Left ventricle myocardium inferior (tissue), 1 donor: ENCODE results near the gene OCIAD2. TPM values are rescaled to one million over a fixed set of nuclear protein-coding genes. Genes with fewer than 3 reads are reported as not detected.
"Not testable (repeated sequence)": the region's sequence is repeated elsewhere in the genome, so short reads cannot be mapped to it uniquely, and the experiment has no call there.

Experiments
- DNase-seq: peaks from one replicate; pipeline ENCODE4 v3.0.0-alpha.2; 2020
- H3K27ac ChIP-seq: fragments of 200-600 bp; replicated peaks from 2 replicates; pipeline ENCODE4 v1.8.0; 2021
- H3K27me3 ChIP-seq: fragments of 200-600 bp; 2 replicates; pipeline ENCODE4 v1.8.0; 2021; ENCODE audit warnings: low read depth
- H3K36me3 ChIP-seq: fragments of 200-600 bp; 2 replicates; pipeline ENCODE4 v1.8.0; 2021
- H3K4me1 ChIP-seq: fragments of 200-600 bp; 2 replicates; pipeline ENCODE4 v1.8.0; 2021
- H3K4me3 ChIP-seq: fragments of 200-600 bp; 2 replicates; pipeline ENCODE4 v1.8.0; 2021; ENCODE audit warnings: mild to moderate bottlenecking, moderate library complexity
- H3K9me3 ChIP-seq: fragments of 200-600 bp; replicated peaks from 2 replicates; pipeline ENCODE4 v1.8.0; 2021
- intact Hi-C: fragments of 100-400 bp; cut with micrococcal nuclease; formaldehyde crosslinking; loops from one replicate; pipeline ENCODE4 v1.11.0; 2022
- total RNA-seq: library from RNA; stranded (reverse); fragmentation: NEBNext Ultra II Directional; extraction: Animal tissue kit (Norgen Biotek cat#: 25700); gene quantifications from one replicate; pipeline ENCODE4 v1.2.1, GENCODE V29; 2021
- TF ChIP-seq, protein P1 (sequence below): fragments of 200-600 bp; IDR thresholded peaks from 2 replicates; pipeline ENCODE4 v1.8.0; 2021; ENCODE audit warnings: antibody characterized with exemption, mild to moderate bottlenecking, borderline replicate concordance
- donor health status: DM: no; HTN: yes; CAD: no; lungs with severe emphysema.

The OCIAD2 gene
- total RNA-seq, 1 donor from 2014 or later = 16.9 TPM

DNA sequence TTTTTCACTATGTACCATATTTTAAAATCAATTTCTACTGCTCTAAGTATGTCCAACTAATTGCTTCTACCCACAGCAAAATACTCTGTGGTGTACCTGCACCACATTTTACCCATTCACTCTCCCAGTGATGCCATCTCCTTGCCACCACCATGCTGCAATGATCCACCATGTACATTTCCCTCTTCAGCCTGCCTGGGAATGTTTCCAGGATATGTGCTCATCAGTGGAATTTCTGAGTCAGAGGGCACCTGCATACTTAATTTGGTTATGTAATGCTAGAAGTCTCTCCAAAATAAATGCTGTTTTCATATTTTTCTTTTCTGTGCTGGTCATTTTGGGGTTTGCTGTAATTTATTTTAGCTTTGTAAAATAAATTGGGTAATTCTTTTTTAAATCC lies 33.2 kb upstream of the OCIAD2 start:
- Histone ChIP-seq H3K4me1 (no peaks in the 10 kb centered on the region), H3K9me3 (peaks cover 11% of the 10 kb centered on the region), H3K4me3 (no peak overlapping the region), H3K36me3 (no peaks in the 10 kb centered on the region), H3K27ac (no peak overlapping the region), H3K27me3 (no peaks in the 10 kb centered on the region)
- TF ChIP-seq, protein P1, sequence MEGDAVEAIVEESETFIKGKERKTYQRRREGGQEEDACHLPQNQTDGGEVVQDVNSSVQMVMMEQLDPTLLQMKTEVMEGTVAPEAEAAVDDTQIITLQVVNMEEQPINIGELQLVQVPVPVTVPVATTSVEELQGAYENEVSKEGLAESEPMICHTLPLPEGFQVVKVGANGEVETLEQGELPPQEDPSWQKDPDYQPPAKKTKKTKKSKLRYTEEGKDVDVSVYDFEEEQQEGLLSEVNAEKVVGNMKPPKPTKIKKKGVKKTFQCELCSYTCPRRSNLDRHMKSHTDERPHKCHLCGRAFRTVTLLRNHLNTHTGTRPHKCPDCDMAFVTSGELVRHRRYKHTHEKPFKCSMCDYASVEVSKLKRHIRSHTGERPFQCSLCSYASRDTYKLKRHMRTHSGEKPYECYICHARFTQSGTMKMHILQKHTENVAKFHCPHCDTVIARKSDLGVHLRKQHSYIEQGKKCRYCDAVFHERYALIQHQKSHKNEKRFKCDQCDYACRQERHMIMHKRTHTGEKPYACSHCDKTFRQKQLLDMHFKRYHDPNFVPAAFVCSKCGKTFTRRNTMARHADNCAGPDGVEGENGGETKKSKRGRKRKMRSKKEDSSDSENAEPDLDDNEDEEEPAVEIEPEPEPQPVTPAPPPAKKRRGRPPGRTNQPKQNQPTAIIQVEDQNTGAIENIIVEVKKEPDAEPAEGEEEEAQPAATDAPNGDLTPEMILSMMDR = no peak
- intact Hi-C loops = no loop called here
- DNase-seq = no peak

DNA sequence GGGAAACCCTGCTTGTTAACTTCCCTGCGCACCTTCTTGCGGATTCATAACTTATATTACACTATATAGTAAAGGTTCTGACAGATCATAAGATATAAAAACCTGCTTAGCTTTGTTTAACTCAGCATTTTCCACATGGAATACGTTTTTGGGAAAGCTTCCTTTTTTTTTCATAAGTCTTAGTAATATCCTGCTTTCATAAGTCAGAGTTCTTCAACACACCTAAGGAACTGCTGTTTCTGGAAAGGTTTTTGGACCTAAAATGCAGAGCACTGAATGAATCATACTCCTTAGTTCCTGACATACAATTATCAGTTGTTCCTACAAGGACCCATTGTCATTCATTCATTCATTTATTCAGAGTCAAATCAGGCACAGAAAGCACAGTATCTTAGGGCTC lies 32.3 kb upstream of the OCIAD2 start:
- TF ChIP-seq, protein P1 = no peak
- no peaks in the 10 kb centered on the region for H3K36me3 ChIP-seq
- intact Hi-C loops = no loop called here
- peaks cover 11% of the 10 kb centered on the region for H3K9me3 ChIP-seq
- no peak overlapping the region for H3K27ac ChIP-seq
- no peak overlapping the region for H3K4me3 ChIP-seq
- H3K27me3 ChIP-seq = no peaks in the 10 kb centered on the region
- no peaks in the 10 kb centered on the region for H3K4me1 ChIP-seq
- DNase-seq = no peak

DNA sequence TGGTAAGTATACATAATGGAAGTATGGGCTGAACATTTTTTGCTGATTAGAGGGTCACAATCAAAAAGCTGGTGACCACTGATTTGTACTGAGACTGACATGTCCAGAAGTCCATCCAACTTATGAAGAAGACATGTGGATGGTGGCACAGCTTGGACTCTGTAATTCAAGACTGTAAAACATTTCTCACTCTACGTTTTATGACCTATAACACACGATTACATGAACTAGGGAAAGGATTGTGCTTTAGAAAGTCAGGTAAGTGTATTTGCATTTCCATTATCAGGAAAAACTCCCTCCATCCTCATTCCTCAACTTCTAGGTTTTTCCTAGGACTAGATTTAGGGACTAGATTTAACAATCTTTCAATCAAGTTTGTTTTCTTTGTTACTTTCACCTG lies 30.5 kb upstream of the OCIAD2 start:
- intact Hi-C loops = no loop called here
- TF ChIP-seq, protein P1 = no peak
- no peak for DNase-seq

DNA sequence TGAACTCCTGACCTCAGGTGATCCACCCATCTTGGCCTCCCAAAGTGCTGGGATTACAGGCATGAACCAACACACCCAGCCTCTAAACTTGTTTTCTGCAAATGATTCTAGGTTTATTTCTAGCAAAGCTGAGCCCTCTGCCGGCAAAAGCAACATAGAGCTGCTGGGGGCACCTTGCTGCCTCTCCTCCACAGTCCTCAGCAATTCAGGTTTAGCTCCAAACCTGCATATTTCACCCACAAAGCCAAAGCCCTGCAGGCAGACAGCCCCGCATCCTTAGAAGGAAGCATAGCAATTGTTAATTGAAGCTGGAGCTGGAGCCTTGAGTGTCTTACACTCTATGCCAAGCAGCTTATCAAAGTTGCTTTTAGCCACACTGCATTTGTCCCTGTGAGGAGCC lies 24.9 kb upstream of the OCIAD2 start:
- Histone ChIP-seq H3K4me3 (no peak overlapping the region), H3K27me3 (no peaks in the 10 kb centered on the region), H3K36me3 (no peaks in the 10 kb centered on the region), H3K9me3 (no peaks in the 10 kb centered on the region), H3K27ac (no peak overlapping the region), H3K4me1 (no peaks in the 10 kb centered on the region)
- TF ChIP-seq, protein P1 = no peak
- no peak for DNase-seq
- intact Hi-C loops = no loop called here

More for the DNA sequence above, 30.5 kb upstream of the OCIAD2 start:
- Histone ChIP-seq H3K36me3 (no peaks in the 10 kb centered on the region), H3K4me1 (no peaks in the 10 kb centered on the region), H3K27ac (no peak overlapping the region), H3K9me3 (peaks cover 11% of the 10 kb centered on the region), H3K27me3 (no peaks in the 10 kb centered on the region), H3K4me3 (no peak overlapping the region)

DNA sequence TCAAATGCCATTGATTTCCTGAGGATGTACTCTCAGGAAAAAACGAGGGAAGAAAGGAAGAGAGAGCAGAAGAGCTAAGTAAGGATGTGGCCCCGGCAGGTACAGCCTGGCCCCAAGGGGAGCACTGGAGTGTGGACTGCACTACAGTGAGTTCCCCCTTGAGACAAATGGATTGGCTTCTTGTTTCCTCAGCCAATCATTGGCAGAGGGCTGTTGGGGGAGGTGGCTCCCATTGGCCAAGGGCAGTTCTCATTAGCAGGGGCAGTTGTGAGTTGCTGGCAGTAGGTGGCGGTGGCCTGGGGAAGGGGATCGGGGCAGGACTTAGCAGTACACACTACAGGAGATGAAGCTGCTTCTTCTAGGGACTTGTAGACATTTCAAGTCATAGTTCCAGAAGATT lies 24.1 kb upstream of the OCIAD2 start:
- Histone ChIP-seq H3K4me1 (no peaks in the 10 kb centered on the region), H3K27ac (no peak overlapping the region), H3K4me3 (no peak overlapping the region), H3K36me3 (no peaks in the 10 kb centered on the region), H3K27me3 (no peaks in the 10 kb centered on the region), H3K9me3 (no peaks in the 10 kb centered on the region)
- TF ChIP-seq, protein P1 = no peak
- intact Hi-C loops = no loop called here
- no peak for DNase-seq

DNA sequence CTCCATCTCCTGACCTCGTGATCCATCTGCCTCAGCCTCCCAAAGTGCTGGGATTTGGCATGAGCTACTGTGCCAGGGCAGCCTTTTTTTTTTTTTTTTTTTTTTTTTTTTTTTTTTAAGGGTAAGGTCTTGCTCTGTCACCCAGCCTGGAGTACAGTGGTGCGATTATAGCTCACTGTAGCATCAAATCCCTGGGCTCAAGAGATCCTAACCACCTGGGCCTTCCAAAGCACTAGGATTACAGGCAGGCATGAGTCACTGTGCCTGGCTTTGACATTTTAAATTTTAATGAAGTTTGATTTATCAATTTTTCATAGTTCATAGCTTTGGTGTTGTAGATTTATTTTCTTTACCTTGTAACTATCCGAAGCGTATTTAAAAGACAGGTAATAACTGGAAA lies 17.8 kb upstream of the OCIAD2 start:
- Histone ChIP-seq H3K4me1 (no peaks in the 10 kb centered on the region), H3K4me3 (no peak overlapping the region), H3K9me3 (no peaks in the 10 kb centered on the region), H3K27me3 (no peaks in the 10 kb centered on the region), H3K27ac (no peak overlapping the region), H3K36me3 (no peaks in the 10 kb centered on the region)
- intact Hi-C loops = no loop called here
- no peak for DNase-seq
- TF ChIP-seq, protein P1 = no peak

DNA sequence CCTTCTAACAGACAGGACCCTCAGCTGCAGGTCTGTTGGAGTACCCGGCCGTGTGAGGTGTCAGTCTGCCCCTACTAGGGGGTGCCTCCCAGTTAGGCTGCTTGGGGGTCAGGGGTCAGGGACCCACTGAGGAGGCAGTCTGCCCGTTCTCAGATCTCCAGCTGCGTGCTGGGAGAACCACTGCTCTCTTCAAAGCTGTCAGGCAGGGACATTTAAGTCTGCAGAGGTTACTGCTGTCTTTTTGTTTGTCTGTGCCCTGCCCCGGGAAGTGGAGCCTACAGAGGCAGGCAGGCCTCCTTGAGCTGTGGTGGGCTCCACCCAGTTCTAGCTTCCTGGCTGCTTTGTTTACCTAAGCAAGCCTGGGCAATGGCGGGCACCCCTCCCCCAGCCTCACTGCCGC lies 16.5 kb upstream of the OCIAD2 start:
- intact Hi-C loops, H3K27ac ChIP-seq, H3K27me3 ChIP-seq, H3K9me3 ChIP-seq, H3K4me3 ChIP-seq, DNase-seq, H3K36me3 ChIP-seq, H3K4me1 ChIP-seq: not testable (repeated sequence)
